Central memory CD8-positive, alpha-beta T cell (primary cell): ENCODE data around the gene BRWD1.

Source experiments
- ATAC-seq: fragments of 150-1000 bp; cut with Tn5 transposase; replicated peaks from 2 replicates; pipeline ENCODE4 v1.10.0; 2022; ENCODE audit warnings: mild to moderate bottlenecking, moderate FRiP score, moderate number of reproducible peaks; ENCODE audit not compliant: poor library complexity, severe bottlenecking; ENCODE audit errors: extremely low read depth
- DNase-seq, 2 donors: peaks; one replicate each; pipeline ENCODE4 v3.0.0; 2021; ENCODE audit warnings: low spot score in 2 of 2
- H3K27ac Mint-ChIP-seq: one replicate; pipeline ENCODE4 v1.8.0; 2022; ENCODE audit warnings: low read depth, mild to moderate bottlenecking, moderate library complexity, mixed read lengths
- H3K27me3 Mint-ChIP-seq: one replicate; pipeline ENCODE4 v1.8.0; 2022; ENCODE audit warnings: mixed read lengths
- H3K36me3 Mint-ChIP-seq: one replicate; pipeline ENCODE4 v1.8.0; 2022; ENCODE audit warnings: mild to moderate bottlenecking, moderate library complexity, mixed read lengths; ENCODE audit not compliant: insufficient read depth
- H3K4me1 Mint-ChIP-seq: one replicate; pipeline ENCODE4 v1.8.0; 2022; ENCODE audit warnings: mixed read lengths
- H3K4me3 Mint-ChIP-seq: one replicate; pipeline ENCODE4 v1.8.0; 2022; ENCODE audit warnings: mild to moderate bottlenecking, moderate library complexity, mixed read lengths
- H3K9me3 Mint-ChIP-seq: one replicate; pipeline ENCODE4 v1.8.0; 2022; ENCODE audit warnings: mixed read lengths

Gene BRWD1

GRCh38 chr21:39319814-39320332 is 6.4 kb upstream of the BRWD1 start:
- no peaks in the 10 kb centered on the region for H3K27me3 Mint-ChIP-seq
- no peak overlapping the region for H3K4me3 Mint-ChIP-seq
- no peak for ATAC-seq
- H3K4me1 Mint-ChIP-seq = peaks cover 10% of the 10 kb centered on the region
- H3K27ac Mint-ChIP-seq = no peak overlapping the region
- no peak for DNase-seq
- H3K36me3 Mint-ChIP-seq = no peaks in the 10 kb centered on the region
- no peaks in the 10 kb centered on the region for H3K9me3 Mint-ChIP-seq

DNA sequence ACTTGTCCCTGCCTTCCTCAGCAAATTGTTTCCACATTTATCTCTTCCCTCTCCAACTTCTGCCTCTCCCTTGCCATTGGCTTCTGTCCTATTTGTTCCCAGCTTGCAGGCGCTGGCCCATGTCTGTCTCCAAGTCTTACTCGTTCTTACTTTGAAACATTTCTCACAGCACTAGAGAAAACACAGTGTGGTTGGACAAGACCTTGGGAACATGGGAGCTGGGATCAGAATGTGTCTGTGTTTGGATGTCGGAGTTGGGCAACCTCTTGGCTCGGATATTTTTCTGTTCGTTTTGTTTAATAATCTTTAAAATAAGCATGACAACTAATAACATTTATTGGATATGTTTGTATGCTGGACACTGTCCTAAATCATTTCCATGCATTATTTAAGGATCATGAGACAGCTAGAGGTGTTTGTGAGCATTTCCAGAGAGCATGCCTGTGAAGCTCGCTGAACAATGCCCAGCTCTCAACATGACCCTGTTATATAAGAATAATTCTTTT is 5.9 kb upstream of the BRWD1 start:
- DNase-seq (no peak), ATAC-seq (no peak)
- no peak overlapping the region for H3K4me3 Mint-ChIP-seq
- no peak overlapping the region for H3K27ac Mint-ChIP-seq
- H3K27me3 Mint-ChIP-seq = no peaks in the 10 kb centered on the region
- no peaks in the 10 kb centered on the region for H3K9me3 Mint-ChIP-seq
- peaks cover 4% of the 10 kb centered on the region for H3K36me3 Mint-ChIP-seq
- peaks cover 15% of the 10 kb centered on the region for H3K4me1 Mint-ChIP-seq

DNA sequence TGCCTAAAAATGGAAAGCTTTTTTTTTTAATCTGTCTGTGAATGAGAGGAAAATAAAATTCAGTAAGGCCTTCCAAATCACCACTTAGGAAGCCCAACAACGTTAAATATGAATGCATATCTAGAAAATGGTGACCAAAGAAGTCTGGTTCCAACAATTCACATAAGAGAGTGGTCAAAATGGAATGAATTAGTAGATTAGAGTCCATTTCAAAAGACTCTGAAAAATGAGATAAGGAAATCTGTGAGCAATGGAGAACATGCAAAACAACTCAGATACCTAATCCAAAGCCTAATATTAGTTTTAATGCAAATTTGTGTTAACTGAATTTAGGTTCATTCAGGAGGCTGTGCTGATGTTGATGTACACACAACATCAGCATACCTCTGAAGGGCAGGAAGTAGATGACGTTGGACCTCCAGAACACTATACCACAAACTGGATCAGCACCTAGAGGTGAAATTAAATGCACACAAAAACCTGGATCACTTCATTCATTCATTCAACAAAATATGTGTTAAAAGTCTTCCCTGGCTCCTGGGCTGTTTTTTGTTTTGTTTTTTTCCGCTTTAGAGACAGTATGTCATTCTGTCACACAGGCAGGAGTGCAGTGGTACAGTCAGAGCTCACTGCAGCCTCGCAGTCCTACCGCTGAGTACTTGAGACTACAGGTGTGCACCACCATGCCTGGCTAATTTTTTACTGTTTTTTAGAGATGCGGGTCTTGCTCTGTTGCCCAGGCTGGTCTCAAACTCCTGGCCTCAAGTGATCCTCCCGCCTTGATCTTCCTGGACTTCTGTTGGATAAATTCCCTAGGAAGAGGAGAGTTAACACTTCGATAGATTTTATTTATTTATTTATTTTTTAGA is 4.9 kb upstream of the BRWD1 start:
- no peak overlapping the region for H3K4me3 Mint-ChIP-seq
- ATAC-seq = no peak
- DNase-seq = no peak
- H3K9me3 Mint-ChIP-seq = no peaks in the 10 kb centered on the region
- peaks cover 8% of the 10 kb centered on the region for H3K36me3 Mint-ChIP-seq
- no peak overlapping the region for H3K27ac Mint-ChIP-seq
- no peaks in the 10 kb centered on the region for H3K27me3 Mint-ChIP-seq
- peaks cover 18% of the 10 kb centered on the region for H3K4me1 Mint-ChIP-seq

DNA sequence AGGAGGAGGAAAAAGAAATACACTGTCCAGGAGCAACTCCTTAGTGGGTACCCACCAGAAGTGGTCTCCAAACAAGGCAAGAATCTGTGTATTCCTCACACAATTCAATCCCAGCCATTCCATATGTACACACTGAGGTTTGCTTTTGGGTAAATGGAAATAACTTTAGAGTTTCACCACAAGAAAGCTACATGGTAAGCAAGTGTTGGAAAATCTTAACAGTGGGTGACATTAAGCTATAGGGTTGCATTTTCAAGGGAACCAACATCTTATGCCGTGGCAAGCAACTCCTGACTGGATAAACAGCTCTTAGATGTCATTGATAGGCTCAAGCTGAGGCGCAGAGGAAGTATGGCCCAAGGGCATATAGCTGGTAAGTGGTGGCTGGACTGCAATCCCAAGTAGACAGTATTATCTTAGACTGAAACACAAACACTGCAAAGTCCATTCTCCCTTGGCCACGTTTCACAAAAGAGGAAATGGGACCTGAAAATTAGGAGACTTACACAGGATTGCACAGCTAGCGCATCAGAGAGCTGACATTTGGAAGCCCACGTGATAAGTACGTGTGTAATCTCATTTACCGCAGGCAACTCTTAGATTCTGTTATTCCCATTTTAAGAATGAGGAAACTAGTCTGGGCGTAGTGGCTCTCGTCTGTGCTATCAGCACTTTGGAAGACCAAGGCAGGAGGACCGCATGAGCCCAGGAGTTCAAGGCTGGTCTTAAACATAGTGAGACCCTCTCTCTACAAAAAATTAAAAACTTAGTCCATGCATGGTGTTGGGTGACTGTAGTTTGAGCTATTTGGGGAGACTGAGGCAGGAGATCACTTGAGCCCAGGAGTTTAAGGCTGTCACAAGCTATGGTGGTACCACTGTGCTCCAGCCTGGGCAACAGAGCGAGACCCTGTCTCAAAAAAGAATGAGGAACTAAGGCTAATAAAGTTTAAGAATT is 4.0 kb upstream of the BRWD1 start:
- Mint-ChIP-seq H3K4me1 (peaks cover 18% of the 10 kb centered on the region), H3K36me3 (peaks cover 10% of the 10 kb centered on the region), H3K4me3 (no peak overlapping the region)

GRCh38 chr21:39316729-39317128 is 3.3 kb upstream of the BRWD1 start:
- no peak for DNase-seq
- no peak overlapping the region for H3K27ac Mint-ChIP-seq

More for the DNA sequence above, 4.0 kb upstream of the BRWD1 start:
- no peak overlapping the region for H3K27ac Mint-ChIP-seq
- ATAC-seq (no peak), DNase-seq (no peak)
- no peaks in the 10 kb centered on the region for H3K9me3 Mint-ChIP-seq
- no peaks in the 10 kb centered on the region for H3K27me3 Mint-ChIP-seq

DNA sequence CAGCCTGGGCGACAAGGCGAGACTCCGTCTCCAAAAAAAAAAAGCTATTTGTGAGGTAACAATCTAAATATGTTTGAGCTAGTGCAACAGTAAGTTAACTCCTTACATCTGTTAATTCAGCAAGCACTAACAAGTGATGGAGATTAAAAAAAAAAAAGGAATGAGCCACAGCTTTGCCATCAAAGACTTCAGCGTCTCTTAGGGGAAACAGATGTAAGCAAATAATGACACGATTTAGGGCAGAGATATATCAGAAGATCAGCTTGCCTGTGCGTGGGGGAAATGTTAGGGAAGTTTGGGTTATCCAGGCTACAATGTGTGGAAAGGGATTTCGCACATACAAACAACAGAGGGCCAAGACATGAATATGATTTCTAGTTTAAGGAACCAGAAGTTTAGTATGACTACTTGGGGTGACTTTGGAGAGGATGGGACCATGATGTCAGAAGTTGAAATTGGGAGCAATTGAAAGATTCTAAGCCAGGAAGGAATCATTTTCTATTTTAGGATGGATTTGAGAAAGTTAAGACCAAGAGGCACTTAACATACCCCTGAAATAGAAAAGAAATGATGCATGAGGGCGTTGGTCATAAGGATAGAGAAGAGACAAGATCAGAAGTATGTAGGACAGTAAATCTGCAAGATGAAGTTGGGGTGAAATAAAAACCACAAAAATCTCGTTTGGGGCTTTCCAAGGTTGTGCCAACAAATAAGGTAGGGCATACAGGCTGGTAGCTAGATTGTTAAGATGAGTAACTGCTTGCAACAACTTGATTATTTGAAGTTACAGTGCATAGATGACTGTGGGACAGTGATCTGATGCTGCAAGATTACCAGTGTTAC is 2.4 kb upstream of the BRWD1 start:
- Mint-ChIP-seq H3K4me1 (peaks cover 33% of the 10 kb centered on the region), H3K27me3 (no peaks in the 10 kb centered on the region), H3K4me3 (no peak overlapping the region), H3K36me3 (peaks cover 24% of the 10 kb centered on the region), H3K9me3 (no peaks in the 10 kb centered on the region), H3K27ac (no peak overlapping the region)
- ATAC-seq = no peak
- no peak for DNase-seq

More at GRCh38 chr21:39316729-39317128, 3.3 kb upstream of the BRWD1 start:
- H3K4me3 Mint-ChIP-seq = no peak overlapping the region
- peaks cover 16% of the 10 kb centered on the region for H3K36me3 Mint-ChIP-seq
- H3K4me1 Mint-ChIP-seq = peaks cover 25% of the 10 kb centered on the region
- no peaks in the 10 kb centered on the region for H3K27me3 Mint-ChIP-seq
- ATAC-seq = no peak
- H3K9me3 Mint-ChIP-seq = no peaks in the 10 kb centered on the region

- no peaks in the 10 kb centered on the region for H3K9me3 Mint-ChIP-seq
- peak overlapping the region; percentile 95 for H3K27ac Mint-ChIP-seq
- H3K4me1 Mint-ChIP-seq = peaks cover 36% of the 10 kb centered on the region
- peak overlapping the region; percentile 83 for H3K4me3 Mint-ChIP-seq
- ATAC-seq (peak; percentile 23), DNase-seq (peak; percentile 38 to 41)
- peaks cover 39% of the 10 kb centered on the region for H3K36me3 Mint-ChIP-seq
- H3K27me3 Mint-ChIP-seq = no peaks in the 10 kb centered on the region
Measured at GRCh38 chr21:39314143-39315027, 953 bp upstream of the BRWD1 start.

- H3K9me3 Mint-ChIP-seq = no peaks in the 10 kb centered on the region
- H3K4me1 Mint-ChIP-seq = peaks cover 44% of the 10 kb centered on the region
- peak overlapping the region; percentile 95 for H3K27ac Mint-ChIP-seq
- DNase-seq (peak; percentile 12 to 14), ATAC-seq (peak; percentile 11)
- peaks cover 49% of the 10 kb centered on the region for H3K36me3 Mint-ChIP-seq
- no peaks in the 10 kb centered on the region for H3K27me3 Mint-ChIP-seq
- peak overlapping the region; percentile 83 for H3K4me3 Mint-ChIP-seq
Measured at GRCh38 chr21:39313042-39313570, 326 bp downstream of the BRWD1 start.

DNA sequence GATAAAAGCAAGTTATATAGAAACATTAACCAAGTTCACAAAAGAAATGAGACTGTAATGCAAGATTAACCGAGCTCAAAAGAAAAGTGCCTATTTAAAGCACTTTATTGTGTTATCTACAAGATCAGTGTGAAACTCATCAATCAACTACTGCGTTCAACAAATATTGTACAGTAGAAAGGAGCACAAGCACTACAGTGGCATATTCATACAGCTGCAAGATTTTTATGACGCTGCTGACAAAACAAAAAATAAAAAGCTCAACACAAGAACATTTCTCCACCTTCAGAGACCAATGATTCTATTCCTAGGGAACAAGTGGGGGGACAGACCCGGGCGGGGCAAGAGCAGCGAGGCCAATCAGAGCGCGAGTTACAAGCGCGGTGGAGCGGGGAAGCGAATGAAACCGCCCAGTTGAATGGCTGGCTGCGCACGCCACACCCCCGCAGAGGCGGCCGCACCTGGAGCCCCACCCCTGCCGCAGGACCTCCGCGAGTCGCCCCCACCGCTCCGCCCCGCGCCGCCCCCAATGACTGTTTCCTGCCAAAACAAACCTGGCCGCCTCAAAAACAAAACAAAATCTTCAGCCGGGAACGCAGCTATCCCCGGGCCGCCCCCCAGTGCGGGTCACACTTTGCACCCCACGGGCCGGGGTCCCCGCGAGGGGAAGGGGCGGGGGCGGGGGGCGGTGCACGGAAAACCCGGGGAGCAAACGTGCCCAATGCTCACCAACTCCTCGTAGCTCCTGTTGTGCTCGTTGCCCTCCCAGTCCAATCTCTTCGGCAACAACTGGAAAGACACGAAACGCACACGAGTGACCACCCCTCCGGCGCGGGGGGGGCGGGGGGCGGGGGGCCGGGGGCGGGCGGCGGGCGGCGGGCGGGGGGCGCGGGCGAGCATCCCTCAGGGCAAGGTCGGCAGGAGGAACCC is 1.1 kb downstream of the BRWD1 start:
- H3K27ac Mint-ChIP-seq = peak overlapping the region; percentile 95
- no peaks in the 10 kb centered on the region for H3K27me3 Mint-ChIP-seq
- H3K4me1 Mint-ChIP-seq = peaks cover 50% of the 10 kb centered on the region
- H3K9me3 Mint-ChIP-seq = no peaks in the 10 kb centered on the region
- peak overlapping the region; percentile 83 for H3K4me3 Mint-ChIP-seq
- DNase-seq (peak; percentile 95 to 98), ATAC-seq (peak; percentile 79)
- H3K36me3 Mint-ChIP-seq = peaks cover 55% of the 10 kb centered on the region

DNA sequence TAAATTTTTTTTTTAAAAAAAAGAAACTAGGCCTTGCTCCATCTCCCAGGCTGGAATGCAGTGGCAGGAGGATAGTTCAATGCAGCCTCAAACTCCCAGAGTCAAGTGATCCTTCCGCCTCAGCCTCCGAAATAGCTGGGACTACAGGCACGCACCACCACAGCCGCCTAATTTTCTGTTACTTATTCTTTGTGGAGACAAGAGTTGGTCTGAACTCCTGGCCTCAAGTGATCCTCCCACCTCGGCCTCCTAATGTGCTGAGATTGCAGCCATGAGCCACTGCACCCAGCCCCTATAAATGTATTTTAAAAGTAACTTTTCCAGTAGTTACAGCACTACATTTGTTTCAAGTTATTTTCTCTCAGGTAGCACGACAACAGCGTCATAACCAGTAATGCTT is 2.3 kb downstream of the BRWD1 start:
- Mint-ChIP-seq H3K9me3 (no peaks in the 10 kb centered on the region), H3K4me1 (peaks cover 48% of the 10 kb centered on the region), H3K27me3 (no peaks in the 10 kb centered on the region), H3K27ac (no peak overlapping the region), H3K4me3 (no peak overlapping the region), H3K36me3 (peaks cover 57% of the 10 kb centered on the region)
- ATAC-seq (no peak), DNase-seq (no peak)
